HG02973 (cell line): ENCODE data around the gene CUEDC1.

Experiments used
- ATAC-seq: cut with Tn5 transposase; IDR thresholded peaks from one replicate; pipeline ENCODE4 v1.9.1; 2021; ENCODE audit warnings: moderate library complexity; ENCODE audit not compliant: unreplicated experiment

The CUEDC1 gene

GRCh38 chr17:57900991-57901743, 54.0 kb downstream of the CUEDC1 start:
- no peak for ATAC-seq

- no peak for ATAC-seq
Observed at GRCh38 chr17:57899822-57900221, 55.4 kb downstream of the CUEDC1 start.

- ATAC-seq = no peak
Observed at GRCh38 chr17:57899391-57899790, 55.8 kb downstream of the CUEDC1 start.

- no peak for ATAC-seq
Observed at GRCh38 chr17:57898487-57899311, 56.5 kb downstream of the CUEDC1 start.

- no peak for ATAC-seq
Observed at GRCh38 chr17:57895382-57896060, 59.7 kb downstream of the CUEDC1 start.

- no peak for ATAC-seq
Observed at GRCh38 chr17:57894848-57895247, 60.4 kb downstream of the CUEDC1 start.

- no peak for ATAC-seq
Observed at GRCh38 chr17:57892820-57893595, 62.2 kb downstream of the CUEDC1 start.

GRCh38 chr17:57892146-57892819, 62.9 kb downstream of the CUEDC1 start:
- no peak for ATAC-seq

- ATAC-seq = no peak
Observed at GRCh38 chr17:57890857-57891232, 64.4 kb downstream of the CUEDC1 start.

- ATAC-seq = no peak
Observed at GRCh38 chr17:57889892-57890856, 65.0 kb downstream of the CUEDC1 start.

GRCh38 chr17:57889252-57889651, 66.0 kb downstream of the CUEDC1 start:
- ATAC-seq = no peak

- no peak for ATAC-seq
Observed at GRCh38 chr17:57888311-57889216, 66.6 kb downstream of the CUEDC1 start.

- ATAC-seq = no peak
Observed at GRCh38 chr17:57887161-57887560, 68.1 kb downstream of the CUEDC1 start.

- no peak for ATAC-seq
Observed at GRCh38 chr17:57886020-57886419, 69.2 kb downstream of the CUEDC1 start.

- no peak for ATAC-seq
Observed at GRCh38 chr17:57885148-57885915, 69.9 kb downstream of the CUEDC1 start.

GRCh38 chr17:57881783-57882351, 73.3 kb downstream of the CUEDC1 start:
- ATAC-seq = no peak

- no peak for ATAC-seq
Observed at GRCh38 chr17:57881143-57881542, 74.1 kb downstream of the CUEDC1 start.
